ENCODE data around the gene NFYC. TPM values are rescaled to one million over a fixed set of nuclear protein-coding genes. Genes with fewer than 3 reads are reported as not detected.
A peak's percentile ranks its signal among the peaks of the same experiment; 100 is the strongest.

The NFYC gene
- total and polyA plus RNA-seq, 11 donors = 45.2 to 82.8 (median 66.1) TPM

DNA sequence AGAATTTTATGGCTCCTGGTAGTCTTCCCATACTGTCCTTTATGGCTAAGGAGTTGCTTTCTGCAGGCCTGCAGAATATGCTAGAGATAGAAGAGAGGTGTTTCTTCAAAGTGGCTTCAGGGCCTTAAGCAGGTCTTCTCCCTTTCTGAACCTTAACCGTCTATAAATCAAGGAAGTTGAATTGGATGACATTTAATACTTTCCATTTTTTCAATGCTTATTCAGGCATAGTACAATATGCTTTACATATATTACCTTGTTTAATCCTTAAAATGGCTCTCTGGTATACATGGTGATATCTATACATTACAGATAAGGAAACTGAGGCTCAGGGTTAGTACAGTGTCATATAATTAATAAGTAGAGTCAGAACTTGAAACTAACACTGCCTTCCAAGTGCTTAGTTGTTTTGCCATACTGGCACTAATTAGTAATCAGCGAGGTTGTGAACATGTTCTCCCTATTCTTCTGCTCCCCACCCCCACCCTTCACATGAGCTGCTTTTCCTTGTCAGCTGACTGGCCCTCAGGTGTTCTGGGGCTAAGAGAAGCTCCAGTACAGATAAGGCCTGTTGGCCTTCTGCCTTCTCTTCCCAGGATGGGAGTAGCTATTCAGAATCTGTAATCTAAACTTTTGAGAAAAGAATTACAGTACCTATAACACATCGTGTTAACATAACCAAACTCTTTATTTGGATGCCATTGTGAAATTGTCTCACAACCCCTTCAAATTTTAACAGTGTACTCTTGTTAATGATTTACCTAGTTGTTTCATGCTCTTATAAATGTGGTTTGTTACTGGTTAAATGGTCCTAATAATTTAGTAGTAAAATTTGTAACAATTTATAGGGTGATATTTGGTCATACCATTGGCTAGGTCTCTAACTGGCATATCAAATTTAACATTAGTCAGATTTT lies 13.6 kb downstream of the NFYC start:
- no peak for TF ChIP-seq POLR2A (IDR thresholded peaks at IDR 0.05)
- TF ChIP-seq, protein P1, sequence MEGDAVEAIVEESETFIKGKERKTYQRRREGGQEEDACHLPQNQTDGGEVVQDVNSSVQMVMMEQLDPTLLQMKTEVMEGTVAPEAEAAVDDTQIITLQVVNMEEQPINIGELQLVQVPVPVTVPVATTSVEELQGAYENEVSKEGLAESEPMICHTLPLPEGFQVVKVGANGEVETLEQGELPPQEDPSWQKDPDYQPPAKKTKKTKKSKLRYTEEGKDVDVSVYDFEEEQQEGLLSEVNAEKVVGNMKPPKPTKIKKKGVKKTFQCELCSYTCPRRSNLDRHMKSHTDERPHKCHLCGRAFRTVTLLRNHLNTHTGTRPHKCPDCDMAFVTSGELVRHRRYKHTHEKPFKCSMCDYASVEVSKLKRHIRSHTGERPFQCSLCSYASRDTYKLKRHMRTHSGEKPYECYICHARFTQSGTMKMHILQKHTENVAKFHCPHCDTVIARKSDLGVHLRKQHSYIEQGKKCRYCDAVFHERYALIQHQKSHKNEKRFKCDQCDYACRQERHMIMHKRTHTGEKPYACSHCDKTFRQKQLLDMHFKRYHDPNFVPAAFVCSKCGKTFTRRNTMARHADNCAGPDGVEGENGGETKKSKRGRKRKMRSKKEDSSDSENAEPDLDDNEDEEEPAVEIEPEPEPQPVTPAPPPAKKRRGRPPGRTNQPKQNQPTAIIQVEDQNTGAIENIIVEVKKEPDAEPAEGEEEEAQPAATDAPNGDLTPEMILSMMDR (IDR thresholded peaks at IDR 0.05) = no peak
- no peak for DNase-seq
- Histone ChIP-seq H3K9me3 (no peaks in the 10 kb centered on the region), H3K4me3 (no peak overlapping the region), H3K36me3 (no peaks in the 10 kb centered on the region), H3K27ac (no peak overlapping the region), H3K27me3 (no peaks in the 10 kb centered on the region), H3K4me1 (peaks cover 0 to 68% (median 29%) of the 10 kb centered on the region in 12 donors)
- intact Hi-C loops (cut with DNase I) = no loop called here
- no peak for ATAC-seq
- WGBS, 4 donors = 70 to 76% (median 74%) methylated on average over 3 of the region's 3 CpGs

DNA sequence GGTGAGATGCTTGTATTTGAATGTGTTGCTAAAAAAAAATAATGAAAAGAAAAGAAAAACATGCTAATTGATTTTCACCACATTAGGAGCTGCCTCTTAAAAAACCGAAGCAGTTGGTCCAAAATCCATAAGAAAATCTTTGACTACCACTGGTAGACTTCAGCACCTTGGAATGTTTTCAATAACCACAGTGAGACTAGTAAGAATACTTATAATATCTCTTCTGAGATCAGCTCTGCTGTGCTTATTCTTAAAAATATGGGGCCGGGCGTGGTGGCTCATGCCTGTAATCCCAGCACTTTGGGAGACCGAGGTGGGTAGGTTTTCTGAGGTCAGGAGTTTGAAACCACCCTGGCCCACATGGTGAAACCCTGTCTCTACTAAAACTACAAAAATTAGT lies 15.1 kb downstream of the NFYC start:
- H3K9me3 ChIP-seq = no peaks in the 10 kb centered on the region
- no peak overlapping the region for H3K4me3 ChIP-seq
- peaks cover 3 to 70% (median 37%) of the 10 kb centered on the region in 12 donors for H3K4me1 ChIP-seq
- WGBS, 4 donors = 89 to 98% (median 96%) methylated on average over 4 of the region's 4 CpGs
- ATAC-seq = no peak
- TF ChIP-seq, protein P1 (IDR thresholded peaks at IDR 0.05) = no peak
- no peak for TF ChIP-seq POLR2A (IDR thresholded peaks at IDR 0.05)
- H3K36me3 ChIP-seq = no peaks in the 10 kb centered on the region
- H3K27ac ChIP-seq = no peak overlapping the region
- H3K27me3 ChIP-seq = no peaks in the 10 kb centered on the region
- intact Hi-C loops (cut with DNase I) = no loop called here
- DNase-seq = no peak

DNA sequence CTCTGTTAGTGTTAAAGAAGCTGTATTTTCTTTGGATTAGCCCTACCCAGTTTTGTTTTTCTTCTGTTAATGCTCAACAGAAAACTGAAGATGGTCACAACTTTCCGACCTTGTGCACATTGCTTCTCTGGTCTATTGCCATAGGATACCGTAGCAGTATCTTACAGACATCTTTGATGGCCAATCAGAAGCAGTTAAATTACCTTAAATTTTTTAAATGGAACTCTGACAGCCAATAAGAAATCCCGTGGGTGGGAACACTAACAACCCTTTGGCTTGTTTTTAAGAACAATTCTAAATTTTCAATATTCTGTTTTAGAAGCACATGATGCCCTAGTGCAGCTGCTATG lies 17.2 kb downstream of the NFYC start:
- H3K27ac ChIP-seq = peak overlapping the region; percentile 75 to 91 (median 86)
- H3K36me3 ChIP-seq = peaks cover 0 to 12% (median 0%) of the 10 kb centered on the region in 9 donors
- H3K4me1 ChIP-seq = peaks cover 8 to 74% (median 50%) of the 10 kb centered on the region in 12 donors
- intact Hi-C loops (cut with DNase I) = loop anchor here in 1 of 10 donors (2.0 kb wide), 1 partner anchor 18 kb away; the partner anchor contains the start of gene NFYC
- TF ChIP-seq POLR2A (IDR thresholded peaks at IDR 0.05) = no peak
- TF ChIP-seq, protein P1 (IDR thresholded peaks at IDR 0.05) = no peak
- ATAC-seq (peak; percentile 43 to 57 (median 48)), DNase-seq (no peak)
- 2 to 8% (median 2%) methylated on average over 3 of the region's 3 CpGs for WGBS, 4 donors
- no peaks in the 10 kb centered on the region for H3K9me3 ChIP-seq
- H3K4me3 ChIP-seq = peak overlapping the region; percentile 3 to 73 (median 62)
- H3K27me3 ChIP-seq = no peaks in the 10 kb centered on the region

DNA sequence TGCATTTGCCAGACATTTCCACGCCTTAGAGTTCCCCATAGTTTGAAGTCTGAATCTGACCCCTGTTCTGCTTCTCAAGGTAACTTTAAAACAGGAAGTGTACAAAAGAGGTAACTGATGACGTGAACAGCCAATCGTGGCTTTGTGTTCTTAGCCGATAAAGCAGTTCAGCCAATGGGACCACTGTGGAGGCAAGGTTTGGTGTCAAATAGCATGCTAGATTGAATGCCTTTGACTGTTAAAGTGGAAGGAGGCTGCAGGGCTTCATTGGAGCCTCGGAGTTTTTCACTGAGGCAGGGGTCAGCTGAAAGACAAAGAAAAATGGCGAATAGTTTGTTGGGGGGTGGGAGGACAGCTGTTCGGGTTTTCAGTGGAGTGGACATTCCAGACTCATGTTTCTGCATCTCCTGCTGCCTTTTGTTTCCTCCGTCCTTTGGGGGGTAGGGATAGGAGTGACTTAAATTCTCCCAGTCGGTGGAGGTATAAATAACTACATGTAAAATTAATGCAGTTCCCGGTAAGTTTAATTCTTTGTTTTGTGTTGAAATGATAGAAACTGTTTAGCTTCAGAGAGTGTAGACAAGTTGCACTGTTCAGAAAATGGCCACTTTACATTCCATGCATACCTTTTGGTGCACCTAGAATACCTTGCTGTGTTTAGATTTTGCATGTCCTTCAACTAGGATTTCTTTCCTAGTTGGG lies 17.7 kb downstream of the NFYC start:
- peak overlapping the region; percentile 75 to 91 (median 86) for H3K27ac ChIP-seq

More for the DNA sequence above, 17.7 kb downstream of the NFYC start:
- TF ChIP-seq, protein P1 (IDR thresholded peaks at IDR 0.05) = no peak
- TF ChIP-seq POLR2A (IDR thresholded peaks at IDR 0.05) = peak; percentile 53 to 78
- Histone ChIP-seq H3K9me3 (no peaks in the 10 kb centered on the region), H3K27me3 (no peaks in the 10 kb centered on the region), H3K4me3 (peak overlapping the region; percentile 42 to 73 (median 62)), H3K36me3 (peaks cover 0 to 16% (median 0%) of the 10 kb centered on the region in 9 donors), H3K4me1 (peaks cover 11 to 74% (median 51%) of the 10 kb centered on the region in 12 donors)
- DNase-seq (peak in 4 of 5 donors; percentile 87 to 90 (median 88)), ATAC-seq (peak; percentile 93 to 96 (median 94))
- WGBS, 4 donors = 0 to 1% (median 0%) methylated on average over 10 of the region's 10 CpGs
- intact Hi-C loops (cut with DNase I) = loop anchor here in 1 of 10 donors (2.0 kb wide), 1 partner anchor 18 kb away; the partner anchor contains the start of gene NFYC

All from heart left ventricle (tissue), 16 donors.